Fibroblast of mammary gland (primary cell): ENCODE measurements around the gene ELAC1.
"Not testable (repeated sequence)": the region's sequence is repeated elsewhere in the genome, so short reads cannot be mapped to it uniquely, and the experiment has no call there.

ENCODE experiments used
- DNase-seq: peaks from one replicate; pipeline ENCODE4 v3.0.0-alpha.2; 2010; ENCODE audit warnings: low read depth
- H3K4me3 ChIP-seq: 2 replicates; pipeline ENCODE4 v1.5.1; 2011; ENCODE audit warnings: low read depth, mild to moderate bottlenecking, low read length, moderate library complexity; ENCODE audit not compliant: control insufficient read depth
- TF ChIP-seq, protein P1 (sequence below): conservative IDR thresholded peaks from 2 replicates; pipeline ENCODE4 v1.5.1; 2011; ENCODE audit warnings: low read depth, low read length, inconsistent platforms; ENCODE audit not compliant: control insufficient read depth, insufficient read depth

Gene ELAC1

DNA sequence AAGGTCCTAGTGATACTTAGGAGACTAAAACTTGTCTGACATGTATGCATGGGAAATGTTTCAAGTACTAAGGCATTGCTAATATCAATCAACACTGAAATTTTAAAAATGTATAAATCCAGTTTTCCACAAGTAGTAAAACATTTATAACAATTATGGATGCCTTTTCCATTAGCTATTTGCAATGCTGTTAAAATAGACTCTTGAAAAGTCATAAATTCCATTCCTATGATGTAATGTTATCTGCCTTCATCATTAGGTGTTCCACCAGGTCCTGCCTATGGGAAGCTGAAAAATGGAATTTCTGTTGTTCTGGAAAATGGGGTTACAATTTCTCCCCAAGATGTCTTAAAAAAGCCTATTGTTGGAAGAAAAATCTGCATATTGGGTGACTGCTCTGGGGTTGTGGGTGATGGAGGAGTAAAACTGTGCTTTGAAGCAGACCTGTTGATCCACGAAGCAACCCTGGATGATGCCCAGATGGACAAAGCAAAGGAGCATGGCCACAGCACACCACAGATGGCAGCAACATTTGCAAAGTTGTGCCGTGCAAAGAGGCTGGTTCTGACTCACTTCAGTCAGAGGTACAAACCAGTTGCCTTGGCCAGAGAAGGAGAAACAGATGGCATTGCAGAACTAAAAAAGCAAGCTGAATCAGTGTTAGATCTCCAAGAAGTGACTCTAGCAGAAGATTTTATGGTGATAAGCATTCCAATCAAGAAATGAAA is 18.7 kb downstream of the ELAC1 start:
- DNase-seq = peak; percentile 73
- H3K4me3 ChIP-seq = no peak overlapping the region
- TF ChIP-seq, protein P1, sequence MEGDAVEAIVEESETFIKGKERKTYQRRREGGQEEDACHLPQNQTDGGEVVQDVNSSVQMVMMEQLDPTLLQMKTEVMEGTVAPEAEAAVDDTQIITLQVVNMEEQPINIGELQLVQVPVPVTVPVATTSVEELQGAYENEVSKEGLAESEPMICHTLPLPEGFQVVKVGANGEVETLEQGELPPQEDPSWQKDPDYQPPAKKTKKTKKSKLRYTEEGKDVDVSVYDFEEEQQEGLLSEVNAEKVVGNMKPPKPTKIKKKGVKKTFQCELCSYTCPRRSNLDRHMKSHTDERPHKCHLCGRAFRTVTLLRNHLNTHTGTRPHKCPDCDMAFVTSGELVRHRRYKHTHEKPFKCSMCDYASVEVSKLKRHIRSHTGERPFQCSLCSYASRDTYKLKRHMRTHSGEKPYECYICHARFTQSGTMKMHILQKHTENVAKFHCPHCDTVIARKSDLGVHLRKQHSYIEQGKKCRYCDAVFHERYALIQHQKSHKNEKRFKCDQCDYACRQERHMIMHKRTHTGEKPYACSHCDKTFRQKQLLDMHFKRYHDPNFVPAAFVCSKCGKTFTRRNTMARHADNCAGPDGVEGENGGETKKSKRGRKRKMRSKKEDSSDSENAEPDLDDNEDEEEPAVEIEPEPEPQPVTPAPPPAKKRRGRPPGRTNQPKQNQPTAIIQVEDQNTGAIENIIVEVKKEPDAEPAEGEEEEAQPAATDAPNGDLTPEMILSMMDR = no peak

DNA sequence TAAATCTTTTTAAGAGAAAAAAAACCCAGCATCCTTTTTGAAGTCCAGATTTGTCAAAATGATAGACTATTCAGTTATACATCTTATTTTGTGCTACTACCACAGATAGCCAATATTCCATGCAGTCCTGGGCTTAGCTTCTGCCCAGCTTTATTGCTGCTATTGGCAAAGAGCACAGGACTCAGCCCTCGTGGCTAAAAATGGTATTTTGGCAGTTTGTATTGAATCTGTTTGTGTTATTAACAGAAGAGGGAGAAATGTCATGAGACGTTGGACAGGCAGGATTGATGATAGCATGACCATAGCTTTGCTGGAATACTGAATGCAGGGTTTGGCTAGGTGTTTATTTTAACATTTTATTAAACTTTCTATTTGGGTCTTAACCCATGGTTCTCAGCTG is 19.4 kb downstream of the ELAC1 start:
- TF ChIP-seq, protein P1 = no peak
- DNase-seq = no peak
- H3K4me3 ChIP-seq = no peak overlapping the region

DNA sequence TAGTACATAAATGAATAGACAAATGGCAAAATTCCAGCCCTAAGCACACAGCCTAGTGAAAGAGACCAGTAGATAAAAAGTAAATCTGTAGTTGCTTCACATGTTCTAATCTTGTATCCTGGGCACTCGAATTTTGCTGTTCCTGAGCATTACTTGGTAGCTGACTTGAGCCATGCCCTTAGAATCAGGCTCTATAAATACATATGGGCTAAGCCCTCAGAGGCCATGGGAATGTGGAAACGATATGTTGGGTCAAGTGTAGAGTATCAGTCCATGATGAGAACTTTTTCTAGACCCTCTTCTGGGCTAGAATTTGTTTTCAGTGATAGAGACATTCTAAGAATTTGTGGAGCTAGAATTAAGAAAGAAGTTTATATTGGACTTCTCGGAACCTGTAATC is 21.9 kb downstream of the ELAC1 start:
- H3K4me3 ChIP-seq = no peak overlapping the region
- no peak for DNase-seq
- TF ChIP-seq, protein P1 = no peak

DNA sequence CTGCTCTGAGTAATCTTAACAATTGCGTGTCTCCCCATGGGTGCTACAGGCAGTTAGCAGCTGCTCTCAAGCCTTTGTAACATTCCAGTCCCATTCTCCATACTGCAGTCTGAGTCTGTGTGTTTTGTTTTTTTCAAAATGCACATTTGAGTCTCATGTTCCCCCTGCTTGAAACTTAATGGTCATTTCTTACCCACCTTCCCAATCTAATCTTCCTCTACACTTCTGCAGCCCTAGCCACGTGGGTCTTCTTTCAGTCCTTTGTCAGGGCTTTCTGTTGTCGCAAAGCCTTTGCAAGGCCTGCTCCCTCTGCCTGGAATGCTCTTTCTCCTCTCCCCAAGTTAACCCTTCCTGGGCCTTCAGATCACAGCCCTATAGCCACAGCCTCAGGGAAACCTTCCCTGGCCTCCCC is 24.5 kb downstream of the ELAC1 start:
- DNase-seq = no peak
- no peak overlapping the region for H3K4me3 ChIP-seq
- TF ChIP-seq, protein P1 = no peak

DNA sequence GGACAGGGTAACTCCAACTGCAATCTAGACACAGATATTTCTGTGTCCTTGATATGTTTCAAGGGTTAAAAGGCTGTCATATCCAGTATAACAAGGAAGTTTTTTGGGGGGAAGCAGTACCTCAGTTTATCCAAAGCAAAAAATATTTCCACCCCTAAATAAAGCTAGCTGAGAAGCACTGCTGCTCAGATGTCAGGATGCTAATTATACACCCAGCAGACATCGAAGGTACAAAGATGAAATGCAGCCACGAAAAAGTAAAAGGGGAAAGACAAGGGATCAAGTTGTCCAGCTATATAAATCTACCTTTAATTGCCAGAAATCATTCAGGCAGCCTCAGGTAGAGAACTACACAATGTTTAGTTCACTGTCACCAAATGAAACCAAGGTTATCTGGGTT is 26.2 kb downstream of the ELAC1 start:
- no peak for DNase-seq
- no peak overlapping the region for H3K4me3 ChIP-seq
- TF ChIP-seq, protein P1 = no peak

DNA sequence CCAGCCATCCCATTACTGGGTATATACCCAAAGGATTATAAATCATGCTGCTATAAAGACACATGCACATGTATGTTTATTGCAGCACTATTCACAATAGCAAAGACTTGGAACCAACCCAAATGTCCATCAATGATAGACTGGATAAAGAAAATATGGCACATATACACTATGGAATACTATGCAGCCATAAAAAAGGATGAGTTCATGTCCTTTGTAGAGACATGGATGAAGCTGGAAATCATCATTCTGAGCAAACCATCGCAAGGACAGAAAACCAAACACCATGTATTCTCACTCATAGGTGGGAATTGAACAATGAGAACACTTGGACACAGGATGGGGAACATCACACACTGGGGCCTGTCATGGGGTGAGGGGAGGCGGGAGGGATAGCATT is 35.3 kb downstream of the ELAC1 start:
- H3K4me3 ChIP-seq = not testable (repeated sequence)

DNA sequence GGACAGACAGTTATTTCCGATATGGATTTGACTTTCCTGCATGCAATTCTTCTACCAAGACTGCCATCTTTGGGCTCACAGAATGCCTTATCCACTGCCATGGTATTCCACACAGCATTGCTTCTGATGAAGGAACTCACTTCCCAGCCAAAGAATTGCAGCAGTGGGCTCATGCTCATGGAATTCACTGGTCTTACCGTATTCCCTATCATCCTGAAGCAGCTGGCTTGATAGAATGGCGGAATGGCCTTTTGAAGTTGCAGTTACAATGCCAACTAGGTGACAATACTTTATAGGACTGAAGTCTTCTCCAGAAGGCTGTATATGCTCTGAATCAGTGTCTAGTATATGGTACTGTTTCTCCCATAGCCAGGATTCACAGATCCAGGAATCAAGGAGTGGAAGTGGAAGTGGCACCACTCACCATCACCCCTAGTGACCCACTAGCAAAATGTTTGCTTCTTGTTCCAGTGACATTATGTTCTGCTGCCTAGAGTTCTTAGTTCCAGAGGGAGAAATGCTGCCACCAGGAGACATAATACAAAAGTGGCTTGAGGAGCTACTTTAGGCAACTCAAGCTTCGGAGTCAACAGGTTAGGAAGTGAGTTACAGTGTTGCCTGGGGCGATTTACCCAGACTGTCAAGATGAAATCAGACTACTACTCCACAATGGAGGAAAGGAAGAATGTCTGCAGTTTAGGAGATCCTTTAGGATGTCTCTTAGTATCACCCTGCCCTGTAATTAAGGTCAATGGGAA is 38.4 kb downstream of the ELAC1 start:
- DNase-seq = no peak
- H3K4me3 ChIP-seq = no peak overlapping the region
- TF ChIP-seq, protein P1 = no peak

More for the DNA sequence above, 35.3 kb downstream of the ELAC1 start:
- DNase-seq = not testable (repeated sequence)
